Activated T-helper 1 cell treated with Interleukin-2 at 50 U/mL for 16 hours (primary cell): ENCODE measurements around the gene RORB.

Experiments used
- DNase-seq: peaks from one replicate; pipeline ENCODE4 v3.0.0-alpha.2; 2020; ENCODE audit warnings: low read depth

The RORB gene

DNA sequence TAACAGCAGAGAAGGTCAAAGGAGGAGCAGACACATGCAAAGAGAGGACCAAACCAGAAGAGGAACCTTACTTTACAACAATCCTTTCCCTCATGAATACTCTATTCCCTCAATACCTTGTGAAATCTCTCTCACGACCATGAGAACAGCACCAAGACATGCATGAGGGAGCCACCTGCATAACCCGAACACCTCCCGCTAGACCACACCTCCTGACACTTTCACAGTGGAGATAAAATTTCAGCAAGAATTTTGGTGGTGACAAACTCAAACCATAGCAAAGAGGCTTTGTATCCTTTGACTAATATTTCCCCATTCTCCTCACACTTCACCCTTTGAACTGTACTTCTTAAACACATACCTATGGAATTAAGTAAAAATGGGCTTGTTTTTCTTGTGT is 101.7 kb downstream of the RORB start:
- DNase-seq: no peak

DNA sequence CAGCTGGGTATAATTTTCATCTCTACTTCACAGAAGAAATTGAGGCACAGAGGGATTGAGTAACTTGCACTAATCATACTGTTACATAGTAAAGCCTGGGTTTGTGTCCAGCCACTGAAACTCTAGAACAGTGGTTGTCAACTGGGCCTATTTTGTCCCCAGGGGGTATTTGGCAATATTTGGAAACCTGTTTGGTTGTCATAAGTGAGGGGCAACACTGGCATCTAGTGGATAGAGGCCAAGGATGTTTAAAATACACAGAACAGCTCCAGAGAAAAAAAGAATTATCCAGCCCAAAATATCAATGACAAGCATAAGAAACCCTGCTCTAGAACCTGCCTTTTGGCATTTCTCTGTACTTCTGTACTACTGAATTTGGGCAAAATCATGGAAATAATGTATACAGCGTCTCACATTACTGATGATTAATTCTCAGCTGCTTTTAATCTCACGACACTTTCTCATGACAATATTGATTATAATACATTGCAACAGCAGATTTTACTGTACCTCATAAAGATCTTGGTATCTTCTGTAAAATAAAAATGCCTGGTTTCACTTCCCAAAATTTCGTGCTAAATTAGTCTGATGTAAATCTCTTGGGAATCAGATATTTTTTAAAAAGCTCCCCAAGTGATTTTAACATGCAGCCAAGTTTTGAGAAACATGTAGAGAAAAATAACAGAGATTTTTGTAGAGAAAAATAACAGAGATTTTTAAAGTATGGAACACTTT is 112.7 kb downstream of the RORB start:
- DNase-seq: no peak

DNA sequence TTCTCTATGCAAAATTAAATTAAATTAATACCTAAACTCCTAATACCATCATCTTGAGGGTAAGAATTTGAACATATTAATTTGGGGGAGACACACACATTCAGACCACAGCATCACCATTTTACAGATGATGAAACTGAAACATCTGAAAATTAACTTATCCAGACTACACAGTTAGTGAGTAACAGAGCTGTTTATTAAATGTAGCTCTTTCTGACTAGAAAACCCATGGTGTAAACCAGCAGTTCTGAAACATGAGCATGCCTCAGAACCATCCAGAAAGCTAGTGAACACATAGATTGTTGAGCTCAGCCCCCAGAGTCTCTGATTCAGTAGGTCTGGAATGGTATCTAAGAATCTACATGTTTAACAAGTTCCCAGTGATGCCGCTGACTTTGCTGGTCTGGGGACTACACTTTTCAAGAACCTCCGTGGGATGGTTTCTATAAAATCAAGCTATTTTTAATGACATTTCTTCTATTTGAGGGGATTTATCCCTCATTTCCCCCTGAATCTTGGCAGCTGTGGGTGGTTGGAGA is 113.5 kb downstream of the RORB start:
- DNase-seq: no peak

DNA sequence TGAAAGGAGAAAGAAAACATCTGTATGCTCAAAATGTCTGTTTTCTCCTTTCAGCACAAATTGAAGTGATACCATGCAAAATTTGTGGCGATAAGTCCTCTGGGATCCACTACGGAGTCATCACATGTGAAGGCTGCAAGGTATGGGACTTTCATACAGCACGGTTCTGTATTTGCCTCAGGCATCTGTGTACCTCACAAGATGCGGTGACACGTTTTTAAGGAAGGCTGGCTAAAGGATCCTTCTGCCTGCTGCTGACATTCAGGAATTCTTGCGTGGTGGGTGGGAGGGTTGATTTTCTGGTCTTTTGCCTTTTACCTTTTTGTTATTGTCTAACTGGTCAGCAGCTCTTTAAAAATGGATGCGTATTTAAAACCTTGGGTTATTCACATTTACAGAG is 133.1 kb downstream of the RORB start:
- DNase-seq: no peak

DNA sequence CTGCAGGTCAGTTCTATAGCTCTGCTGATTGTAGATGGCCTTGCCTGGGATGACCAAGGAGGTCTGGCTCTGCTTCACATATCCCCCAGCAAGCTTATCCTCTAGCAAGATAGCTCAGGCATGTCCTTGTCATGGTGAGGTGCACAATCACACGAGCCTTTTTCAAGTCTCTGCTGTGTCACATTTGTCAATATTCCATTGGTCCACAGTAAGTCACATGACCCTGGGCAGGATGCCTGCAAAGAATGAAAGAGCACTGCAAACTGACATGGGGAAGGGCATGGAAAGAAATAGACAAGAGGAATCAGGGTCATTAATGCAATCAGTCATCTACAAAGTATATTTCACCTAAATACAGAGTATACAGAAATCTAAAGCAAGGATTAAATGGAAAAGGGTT is 142.0 kb downstream of the RORB start:
- no peak for DNase-seq

DNA sequence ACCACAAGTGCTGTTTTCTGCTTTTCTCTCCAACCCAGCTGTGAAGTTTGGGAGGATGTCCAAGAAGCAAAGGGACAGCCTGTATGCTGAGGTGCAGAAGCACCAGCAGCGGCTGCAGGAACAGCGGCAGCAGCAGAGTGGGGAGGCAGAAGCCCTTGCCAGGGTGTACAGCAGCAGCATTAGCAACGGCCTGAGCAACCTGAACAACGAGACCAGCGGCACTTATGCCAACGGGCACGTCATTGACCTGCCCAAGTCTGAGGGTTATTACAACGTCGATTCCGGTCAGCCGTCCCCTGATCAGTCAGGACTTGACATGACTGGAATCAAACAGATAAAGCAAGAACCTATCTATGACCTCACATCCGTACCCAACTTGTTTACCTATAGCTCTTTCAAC is 145.2 kb downstream of the RORB start:
- DNase-seq: no peak

DNA sequence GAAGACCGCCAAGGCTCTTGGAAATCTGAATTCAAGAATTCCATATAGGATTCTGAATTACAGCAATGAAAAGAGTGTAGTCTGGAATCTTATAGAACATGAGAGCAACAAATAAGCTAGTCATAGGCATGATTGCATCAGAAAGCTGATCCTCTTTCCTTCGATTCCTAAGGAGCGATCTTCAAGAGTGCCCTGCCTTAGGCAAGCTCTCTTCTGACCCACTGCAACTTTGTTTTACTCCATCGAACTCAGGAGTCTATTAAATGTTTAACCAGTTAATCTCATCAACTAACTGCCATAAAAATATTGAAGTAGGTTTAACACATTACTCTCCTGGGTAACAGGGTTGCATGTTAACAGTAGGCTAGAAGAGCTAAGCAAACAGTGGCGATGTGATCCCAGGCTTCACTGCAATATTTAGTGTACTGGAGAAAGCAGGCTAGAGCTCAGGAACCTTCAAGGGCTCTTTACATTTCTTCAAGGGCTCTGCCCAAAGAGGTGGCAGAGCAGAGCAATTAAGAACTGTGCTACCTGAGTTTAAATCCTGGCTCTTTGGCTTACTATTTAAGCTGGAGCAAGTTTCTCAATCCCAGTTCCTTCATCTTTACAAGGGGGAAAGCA is 146.3 kb downstream of the RORB start:
- DNase-seq: no peak

DNA sequence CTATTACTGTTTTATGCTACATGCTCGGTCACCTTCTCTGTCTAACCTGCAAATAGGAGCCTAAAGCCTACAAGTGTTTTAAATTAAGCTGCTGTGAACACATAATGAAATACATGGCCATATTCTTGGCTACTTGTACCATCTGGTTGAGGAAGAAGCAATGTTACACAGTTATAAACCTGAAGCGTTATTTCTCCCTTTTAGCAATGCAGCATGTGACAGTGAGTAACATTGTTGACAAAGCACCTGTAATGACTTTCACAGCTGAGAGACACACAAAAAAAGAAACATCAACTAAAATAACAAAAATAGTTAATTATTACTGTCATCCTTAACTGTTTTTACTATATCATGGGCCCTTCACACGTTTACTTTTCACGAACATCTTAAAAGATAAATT is 146.9 kb downstream of the RORB start:
- no peak for DNase-seq

DNA sequence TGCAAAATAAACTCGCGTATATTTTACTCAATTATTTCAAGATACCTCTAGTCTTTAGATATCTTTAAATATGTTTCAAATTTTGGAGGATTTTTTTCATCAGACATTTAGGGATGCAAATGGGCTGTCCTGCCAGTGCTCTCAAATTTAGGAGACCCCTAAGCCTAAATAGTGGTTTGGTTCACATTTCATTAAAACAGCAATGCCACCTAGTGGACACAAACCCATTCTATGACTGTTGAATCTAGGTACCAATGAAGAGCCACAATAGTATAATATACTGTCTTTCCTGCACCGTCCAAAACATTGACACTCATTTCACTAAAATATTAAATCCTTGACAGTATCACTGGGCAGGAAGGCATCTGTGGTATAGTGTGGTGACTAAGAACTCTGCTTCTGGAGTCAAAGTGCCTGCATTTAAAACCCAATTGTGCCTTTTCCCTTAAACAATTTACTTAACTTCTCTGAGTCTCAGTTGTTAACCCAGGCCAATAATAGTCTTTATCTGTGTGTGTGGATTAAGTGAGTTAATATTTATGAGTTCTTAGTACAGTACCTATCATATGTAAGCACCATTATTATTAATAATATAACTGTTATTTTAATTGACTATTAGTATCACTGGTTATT is 148.0 kb downstream of the RORB start:
- DNase-seq: no peak

DNA sequence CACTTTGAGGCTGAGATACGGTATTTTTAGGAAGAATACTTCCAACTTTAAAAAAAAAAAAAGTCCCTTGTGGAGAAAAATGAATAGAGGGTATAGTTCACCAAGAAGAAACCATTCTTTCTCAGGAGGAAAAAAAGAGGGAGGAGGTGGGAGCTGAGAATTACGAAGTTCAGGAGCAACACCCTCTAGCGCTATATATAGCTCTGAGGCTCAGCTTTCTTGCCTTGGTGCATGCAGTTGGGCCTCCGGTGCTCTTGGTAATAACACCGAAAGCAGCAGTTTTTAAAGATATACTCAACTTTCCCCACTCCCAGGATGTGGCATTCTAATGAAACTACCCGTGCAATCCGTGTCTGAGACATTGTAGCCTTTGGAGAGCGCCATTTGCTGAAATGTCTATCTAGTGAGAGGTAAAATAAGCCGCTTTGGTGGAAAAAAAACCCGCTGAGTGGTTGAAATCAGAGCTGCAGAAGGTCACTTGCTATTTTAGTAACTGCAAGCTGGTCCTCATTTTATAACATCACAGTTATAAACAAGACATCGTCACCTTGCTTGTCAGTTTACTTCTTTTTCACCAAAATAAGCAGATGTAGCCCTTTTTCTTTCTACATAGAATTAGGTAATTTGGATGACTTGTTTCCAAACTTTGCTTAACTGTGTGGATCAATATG is 156.4 kb downstream of the RORB start:
- DNase-seq: no peak

DNA sequence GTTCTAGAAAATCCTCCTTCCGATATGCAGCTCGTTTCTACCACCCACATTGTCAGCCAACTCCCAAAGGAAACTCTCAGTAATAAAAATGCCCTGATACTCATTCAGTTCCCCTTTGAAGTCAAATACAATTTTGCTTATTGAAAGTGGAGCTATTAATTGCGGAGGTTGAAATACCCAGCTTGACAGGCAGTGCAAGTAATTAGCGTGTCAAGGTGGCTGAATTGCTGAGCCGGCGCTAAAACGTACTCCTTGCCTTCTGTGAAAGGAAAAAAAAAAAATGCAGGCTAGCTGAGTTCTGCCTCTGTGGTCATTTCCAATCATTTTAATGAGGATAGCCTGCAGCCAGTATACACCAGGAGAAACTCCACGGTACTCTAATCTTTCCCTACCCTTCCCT is 165.5 kb downstream of the RORB start:
- DNase-seq: no peak

DNA sequence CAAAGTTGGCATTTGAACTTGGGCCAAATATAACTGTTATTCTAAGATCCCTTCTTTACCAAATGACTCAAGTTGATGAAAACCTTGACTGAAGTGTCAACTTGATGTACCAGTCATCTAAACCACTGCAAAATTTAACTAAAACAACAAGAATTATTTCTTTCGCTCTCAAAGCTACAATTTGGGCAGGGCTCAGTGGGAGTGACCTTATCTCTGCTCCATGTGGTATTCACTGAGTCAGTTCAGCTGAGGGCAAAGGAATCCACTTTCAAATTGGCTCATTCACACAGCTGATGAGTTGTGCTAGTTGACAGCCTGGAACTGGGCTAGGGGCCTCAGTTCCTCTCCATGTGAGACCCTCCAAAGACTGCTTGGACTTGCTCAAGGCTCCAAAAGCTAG is 166.3 kb downstream of the RORB start:
- no peak for DNase-seq

DNA sequence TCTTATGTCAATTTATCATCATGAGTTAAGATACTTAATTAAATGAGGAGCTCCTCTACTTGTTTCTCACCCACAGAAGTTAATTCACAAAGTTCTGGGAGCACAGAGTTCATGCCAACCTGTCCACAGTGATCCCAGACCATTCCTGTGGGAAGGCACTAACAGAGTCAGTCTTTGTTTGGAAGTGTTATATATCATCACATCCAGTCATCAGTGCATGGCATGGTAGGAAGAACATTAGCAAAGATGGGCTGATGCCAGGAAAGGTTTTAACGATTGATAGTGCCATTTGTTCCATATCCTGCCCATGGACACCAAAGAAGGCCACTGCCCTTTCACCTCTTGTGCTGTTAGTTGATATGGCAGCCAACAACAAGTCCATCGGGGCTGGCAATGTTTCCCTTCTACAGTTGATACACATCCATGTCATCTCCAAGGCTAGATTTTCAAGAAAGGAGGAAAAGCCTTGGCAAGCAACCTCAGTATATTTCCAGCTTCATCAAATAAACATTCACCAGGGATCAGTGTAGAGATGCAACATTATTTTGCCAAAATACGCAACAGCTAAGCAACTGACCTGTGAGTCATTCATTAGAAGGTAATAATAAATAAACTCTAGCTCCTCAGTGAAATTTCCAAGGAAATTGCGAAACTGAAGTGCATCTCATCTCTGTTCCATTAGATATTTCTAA is 169.6 kb downstream of the RORB start:
- DNase-seq: no peak

DNA sequence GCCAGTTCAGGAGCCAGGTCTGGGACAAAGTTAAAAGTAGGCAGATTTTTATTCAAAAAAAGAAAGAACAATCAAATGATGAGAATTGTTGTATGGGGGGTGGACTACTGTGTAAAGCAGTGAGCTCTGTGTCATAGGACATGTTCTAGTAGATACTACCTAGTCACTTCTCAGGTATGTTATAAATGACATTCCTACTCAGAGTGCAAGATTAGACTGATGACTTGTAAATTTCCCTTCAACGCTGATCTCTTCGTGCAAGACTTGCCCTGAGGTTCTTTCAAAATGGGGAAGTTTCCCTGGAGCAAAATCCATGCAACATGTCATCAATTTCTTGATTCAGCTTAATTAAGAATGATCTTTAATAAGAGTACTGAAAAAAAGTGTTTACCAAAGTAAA is 175.1 kb downstream of the RORB start:
- DNase-seq: no peak

DNA sequence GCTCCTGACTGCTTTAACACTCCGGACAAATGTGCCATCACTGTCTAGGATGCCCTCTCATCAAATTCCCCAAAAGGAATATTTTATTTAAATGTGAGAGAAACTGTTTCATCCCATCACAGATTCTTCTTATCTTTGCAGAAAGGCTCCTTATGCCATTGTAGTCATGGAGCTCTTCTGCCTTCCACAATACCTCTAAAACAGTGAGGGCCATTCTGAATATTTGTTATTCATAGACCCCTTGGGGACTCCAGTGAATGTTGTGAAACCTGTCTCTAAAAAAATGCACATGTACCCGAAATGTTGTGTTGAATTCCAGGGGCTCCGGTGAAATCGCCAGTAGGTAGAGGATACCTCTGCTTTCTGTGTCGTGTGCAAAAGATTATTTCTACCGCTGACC is 176.9 kb downstream of the RORB start:
- no peak for DNase-seq

DNA sequence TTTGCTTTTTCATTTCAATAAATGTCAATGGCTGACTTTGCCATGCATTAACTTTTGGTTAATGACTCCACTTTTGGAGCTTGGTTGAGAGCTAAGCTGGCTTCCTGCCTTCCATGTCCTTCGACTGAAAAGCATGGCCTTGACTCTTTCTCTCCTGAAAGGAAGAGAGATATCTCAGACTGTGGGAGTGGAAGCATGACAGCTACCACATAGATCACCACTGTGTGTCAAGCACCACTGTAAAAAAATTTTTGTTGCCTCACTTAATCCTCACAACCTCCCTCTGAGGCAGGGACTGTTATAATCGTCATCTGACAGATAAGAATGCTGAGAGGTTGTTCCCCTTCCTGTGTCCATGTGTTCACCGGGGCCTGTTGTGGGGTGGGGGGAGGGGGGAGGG is 184.8 kb downstream of the RORB start:
- DNase-seq: no peak

DNA sequence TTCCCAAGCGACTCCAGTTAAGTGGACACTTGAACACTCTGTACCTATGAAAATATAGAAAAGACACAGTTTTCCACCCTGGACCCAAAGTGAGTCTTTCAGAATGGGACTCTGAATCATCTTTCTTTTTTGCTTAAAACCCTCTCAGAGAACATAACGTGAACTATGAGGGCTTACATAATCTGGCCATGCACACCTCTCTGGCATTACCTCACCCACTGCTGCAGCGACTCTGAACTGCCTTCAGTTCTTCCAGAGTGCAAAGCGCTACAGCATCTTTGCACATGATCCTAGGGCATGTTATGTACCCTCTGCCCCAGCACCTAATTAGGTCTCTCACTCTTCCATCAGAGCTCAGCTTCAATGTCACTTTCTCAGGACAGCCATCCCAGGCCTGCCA is 186.2 kb downstream of the RORB start:
- no peak for DNase-seq

DNA sequence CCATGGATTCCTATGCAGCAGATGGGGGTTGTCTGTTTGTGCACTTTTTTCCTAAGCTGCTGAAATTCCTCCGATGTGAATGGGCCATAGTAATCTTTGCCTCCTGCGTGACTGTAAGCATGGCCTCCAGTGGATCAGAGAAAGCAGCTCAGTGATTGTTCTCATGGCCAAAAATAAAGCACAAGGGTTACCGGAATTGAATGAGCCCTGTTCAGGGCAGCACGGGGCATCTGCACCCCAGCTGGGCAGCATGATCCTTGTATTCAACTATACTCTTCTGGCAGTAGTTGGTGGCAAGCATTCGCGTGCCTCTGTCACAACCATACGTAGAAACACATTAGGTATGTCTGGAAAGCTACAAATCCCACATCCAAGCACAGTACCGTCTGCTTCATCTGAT is 193.9 kb downstream of the RORB start:
- no peak for DNase-seq

DNA sequence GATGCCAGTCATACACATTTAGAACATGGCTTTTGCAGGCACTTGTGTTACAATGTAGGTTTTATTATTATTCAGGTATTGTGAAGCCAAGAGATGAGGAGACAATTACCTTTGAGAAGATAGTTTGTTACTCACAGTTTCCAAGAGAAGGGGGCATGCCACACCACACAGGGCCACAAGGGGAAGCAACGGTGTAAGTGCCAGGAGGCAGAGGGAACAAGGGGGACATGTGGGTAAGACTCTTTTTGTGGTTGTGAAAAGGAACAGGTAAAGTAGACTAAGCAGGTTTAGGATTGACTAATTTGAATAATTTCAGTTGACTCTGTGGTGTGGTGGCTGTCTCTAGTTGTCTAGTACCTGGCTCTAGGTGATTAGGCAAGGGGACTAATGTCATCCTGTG is 199.4 kb downstream of the RORB start:
- DNase-seq: no peak

DNA sequence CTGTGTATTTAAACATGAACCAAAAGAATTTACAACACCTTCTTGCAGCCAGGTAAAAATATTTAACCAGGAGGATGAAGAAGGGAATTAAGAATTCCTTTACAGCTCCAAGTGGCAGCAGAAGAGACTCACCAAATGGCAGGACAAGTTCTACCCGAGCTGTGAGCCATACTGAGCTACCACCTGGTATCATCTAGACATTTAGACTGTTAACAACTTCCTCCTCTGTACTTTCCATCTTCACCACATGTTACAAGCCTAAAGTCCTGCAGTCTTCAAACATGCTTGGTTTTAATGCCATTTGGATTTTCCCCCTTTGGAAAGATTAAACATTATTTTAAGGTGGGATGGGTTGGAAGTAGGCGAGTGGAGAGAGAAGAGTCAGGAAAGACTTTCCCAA is 200.4 kb downstream of the RORB start:
- DNase-seq: no peak

DNA sequence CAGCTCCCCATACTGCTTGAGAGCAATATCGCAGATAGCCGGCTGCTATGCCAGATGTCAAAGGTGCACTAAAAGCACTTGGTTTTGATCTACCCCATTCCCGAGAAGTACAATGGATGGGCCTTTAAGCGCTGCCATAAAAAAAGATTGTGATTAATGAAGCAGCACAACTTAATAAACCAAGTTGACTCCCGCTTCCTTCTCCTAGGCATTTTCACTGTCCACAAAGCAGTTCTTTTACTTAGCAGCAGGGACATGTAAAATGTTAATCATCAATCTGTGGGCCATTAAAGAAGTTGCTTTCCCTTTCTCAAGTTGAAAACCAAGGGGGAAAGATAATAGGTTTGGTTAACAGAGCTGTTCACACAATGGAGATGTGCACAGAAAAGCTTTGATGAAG is 214.2 kb downstream of the RORB start:
- no peak for DNase-seq

DNA sequence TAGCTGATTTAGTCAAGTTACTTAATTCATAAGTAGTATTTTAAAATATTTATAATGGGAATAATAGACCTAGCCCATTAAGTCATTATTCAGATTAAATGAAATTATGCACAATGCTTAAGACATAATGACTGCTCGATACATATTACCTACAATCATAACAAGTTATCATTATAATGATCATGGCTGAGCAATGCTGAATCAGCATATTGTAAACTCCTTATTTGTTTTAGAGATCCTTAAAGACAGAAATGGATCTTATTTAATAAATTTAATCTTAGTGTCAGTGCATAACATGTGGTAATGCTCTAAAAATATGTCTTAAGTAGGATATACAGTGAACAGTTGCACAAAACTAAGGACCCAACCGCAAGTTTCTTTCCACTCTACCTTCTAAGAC is 221.6 kb downstream of the RORB start:
- no peak for DNase-seq
